NCI-H446 (cell line): ENCODE data around the gene ZNF317.
"Not testable (repeated sequence)": the region's sequence is repeated elsewhere in the genome, so short reads cannot be mapped to it uniquely, and the experiment has no call there.

ENCODE experiments used
- DNase-seq, 2 experiments: peaks; one replicate each; lab custom pipeline; 2025; lab: John Stamatoyannopoulos, UW

ZNF317 gene

GRCh38 chr19:9175326-9175725, 35.1 kb downstream of the ZNF317 start:
- no peak for DNase-seq

DNA sequence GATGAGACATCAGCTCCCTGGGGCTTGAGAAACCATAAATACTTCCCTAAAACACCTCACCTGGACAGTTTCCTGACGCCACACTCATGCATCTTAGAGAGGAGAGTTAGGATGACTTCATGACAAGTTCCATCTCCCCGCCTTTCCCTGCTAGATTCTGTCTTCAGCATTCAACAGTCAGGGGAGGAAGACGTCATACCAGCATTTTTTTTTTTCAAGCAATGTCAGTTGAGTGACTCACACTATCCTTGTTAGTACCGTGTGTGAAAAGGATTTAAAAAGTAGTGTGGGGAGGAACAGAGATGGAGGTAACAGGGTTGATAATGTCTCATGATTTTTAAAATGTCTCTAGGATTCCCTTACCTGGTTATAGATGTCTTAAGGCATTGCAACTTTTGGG, 38.7 kb downstream of the ZNF317 start, which contains the start of gene OR7D2:
TSS of gene OR7D2 (plus strand) at position 79 of the 400 bp plus-strand sequence. CDS start 6,803 bp downstream, outside the sequence.
- no peak for DNase-seq

- no peak for DNase-seq
Measured at GRCh38 chr19:9183000-9183399, 42.8 kb downstream of the ZNF317 start.

DNA sequence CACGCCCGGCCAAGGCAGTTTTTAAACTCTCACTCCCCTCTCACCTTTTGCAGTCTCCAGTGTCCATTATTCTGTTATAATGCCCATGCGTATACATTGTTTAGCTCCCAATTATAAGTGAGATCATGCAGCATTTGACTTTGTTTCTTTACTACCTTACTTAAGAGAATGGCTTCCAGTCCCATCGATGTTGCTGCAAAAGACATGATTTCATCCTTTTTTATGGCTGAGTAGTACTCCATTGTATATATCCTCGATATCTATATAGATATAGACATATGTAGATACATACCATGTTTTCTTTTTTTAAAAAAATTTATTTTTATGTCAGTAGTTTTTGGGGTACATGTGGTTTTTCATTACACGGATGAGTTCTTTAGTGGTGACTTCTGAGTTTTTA, 47.0 kb downstream of the ZNF317 start:
- no peak for DNase-seq

DNA sequence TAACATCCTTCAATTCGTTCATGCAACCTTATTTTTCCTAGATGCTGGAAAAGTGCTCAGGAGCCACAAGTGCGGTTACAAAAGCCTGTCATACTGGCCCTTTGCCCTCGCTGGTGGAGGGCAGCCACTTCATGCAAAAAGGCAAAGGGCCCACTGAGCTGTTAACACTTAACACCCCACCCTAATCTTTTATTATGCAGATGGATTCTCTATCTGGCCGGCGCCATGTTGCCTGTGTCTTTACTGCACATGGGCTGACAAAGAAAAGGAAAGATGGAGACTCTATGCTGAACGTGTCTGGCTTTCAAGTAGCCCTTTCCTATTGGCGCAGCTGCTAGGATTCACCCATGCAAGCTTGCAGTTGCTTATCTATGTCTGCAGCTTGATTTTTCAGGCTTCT, 49.3 kb downstream of the ZNF317 start:
- DNase-seq: no peak

- DNase-seq: not testable (repeated sequence)
Measured at GRCh38 chr19:9198044-9198443, 57.8 kb downstream of the ZNF317 start.

GRCh38 chr19:9205501-9206113, 65.4 kb downstream of the ZNF317 start:
- DNase-seq: peak; percentile 4 to 73
